ENCODE measurements around the gene EXD1. TPM values are rescaled to one million over a fixed set of nuclear protein-coding genes. Genes with fewer than 3 reads are reported as not detected.

Gene EXD1
- total and polyA plus RNA-seq, 2 of the 13 experiments (the other 11 are each of a cell fraction or from before 2014, with no cell fraction given), result not detected

DNA sequence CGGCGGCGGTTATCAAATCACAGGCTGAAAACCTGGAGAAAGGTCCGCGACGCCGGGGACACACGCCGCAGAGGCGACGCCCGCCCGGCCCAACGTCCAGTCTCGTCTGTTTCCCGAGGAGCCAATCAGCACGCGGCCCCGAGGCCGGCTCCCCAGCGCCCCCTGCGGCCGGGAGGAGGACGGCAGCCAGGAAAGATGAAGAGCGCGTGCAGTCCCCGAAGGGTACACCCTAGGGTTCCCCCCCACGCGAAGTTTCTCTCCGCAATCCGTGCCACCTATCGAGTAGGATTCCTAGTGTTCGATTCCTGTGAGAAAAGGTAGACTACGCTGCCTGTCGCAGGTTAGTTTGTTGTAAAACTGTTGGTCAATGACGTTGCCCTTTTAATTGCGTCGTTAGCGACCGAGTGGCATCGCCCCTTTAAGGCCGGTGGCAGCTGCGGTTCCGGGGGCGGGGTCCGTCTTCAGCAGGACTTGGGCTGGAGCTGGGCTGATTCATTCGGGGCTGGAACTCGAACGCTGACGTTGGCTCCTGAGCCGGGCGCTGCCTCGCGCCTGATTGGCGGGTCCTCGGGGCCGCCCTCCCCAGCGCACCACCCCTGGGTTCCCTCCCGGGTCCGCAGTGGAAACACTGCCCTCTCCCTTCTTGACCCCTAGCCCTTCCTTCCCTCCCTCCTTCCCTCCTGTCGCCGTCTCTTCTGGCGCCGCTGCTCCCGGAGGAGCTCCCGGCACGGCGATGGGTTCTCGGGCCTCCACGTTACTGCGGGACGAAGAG, at the start of gene EXD1, which contains the start of gene CHP1 (continued):
- TF ChIP-seq RAD21 (CRISPR knock-in tag; IDR thresholded peaks at IDR 0.05), result peak; percentile 58; the same call in 1 of the 2 replicates
- TF ChIP-seq ZNF629 (CRISPR knock-in tag; conservative IDR thresholded peaks at IDR 0.05), result no peak; the same call in 1 of the 2 replicates
- TF ChIP-seq ZNF260 (CRISPR knock-in tag; IDR thresholded peaks at IDR 0.05; ENCODE audit: borderline replicate concordance, low read depth), result peak; percentile 81; the same call in 1 of the 2 replicates
- no peak for TF ChIP-seq SP1 (IDR thresholded peaks at IDR 0.05)
- TF ChIP-seq SP1 (CRISPR knock-in tag; IDR thresholded peaks at IDR 0.05), result peak; percentile 91
- TF ChIP-seq ZC3H4 (CRISPR knock-in tag; IDR thresholded peaks at IDR 0.05; ENCODE audit: borderline replicate concordance), result no peak
- no peak for TF ChIP-seq TAF15 (IDR thresholded peaks at IDR 0.05; ENCODE audit: low read depth, low read length, poor library complexity, severe bottlenecking)
- TF ChIP-seq, protein P1, sequence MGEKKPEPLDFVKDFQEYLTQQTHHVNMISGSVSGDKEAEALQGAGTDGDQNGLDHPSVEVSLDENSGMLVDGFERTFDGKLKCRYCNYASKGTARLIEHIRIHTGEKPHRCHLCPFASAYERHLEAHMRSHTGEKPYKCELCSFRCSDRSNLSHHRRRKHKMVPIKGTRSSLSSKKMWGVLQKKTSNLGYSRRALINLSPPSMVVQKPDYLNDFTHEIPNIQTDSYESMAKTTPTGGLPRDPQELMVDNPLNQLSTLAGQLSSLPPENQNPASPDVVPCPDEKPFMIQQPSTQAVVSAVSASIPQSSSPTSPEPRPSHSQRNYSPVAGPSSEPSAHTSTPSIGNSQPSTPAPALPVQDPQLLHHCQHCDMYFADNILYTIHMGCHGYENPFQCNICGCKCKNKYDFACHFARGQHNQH (CRISPR knock-in tag; IDR thresholded peaks at IDR 0.05), result peak; percentile 80
- peak; percentile 90 for TF ChIP-seq MXD4 (CRISPR knock-in tag; IDR thresholded peaks at IDR 0.05)
- no peak for TF ChIP-seq ATRX (CRISPR knock-in tag; IDR thresholded peaks at IDR 0.05; ENCODE audit: borderline replicate concordance)
- TF ChIP-seq CHD4 (IDR thresholded peaks at IDR 0.05; ENCODE audit: borderline replicate concordance, low read length), result no peak; the same call in 1 of the 2 replicates
- TF ChIP-seq ZNF367 (CRISPR knock-in tag; IDR thresholded peaks at IDR 0.05; ENCODE audit: borderline replicate concordance), result 0 out of 2 replicates have a peak, but pooled peaks have one; percentile 87
- TF ChIP-seq GATAD2A (CRISPR knock-in tag; IDR thresholded peaks at IDR 0.05), result peak; percentile 46; the same call in 1 of the 2 replicates
- TF ChIP-seq KMT2B (CRISPR knock-in tag; IDR thresholded peaks at IDR 0.05), result 0 out of 2 replicates have a peak, but pooled peaks have one; percentile 57
- no peak for TF ChIP-seq MTA3 (CRISPR knock-in tag; IDR thresholded peaks at IDR 0.05)
- TF ChIP-seq NFE2L1 (CRISPR knock-in tag; IDR thresholded peaks at IDR 0.05; ENCODE audit: borderline replicate concordance), result peak; percentile 68; the same call in 1 of the 2 replicates
- TF ChIP-seq, protein P2, sequence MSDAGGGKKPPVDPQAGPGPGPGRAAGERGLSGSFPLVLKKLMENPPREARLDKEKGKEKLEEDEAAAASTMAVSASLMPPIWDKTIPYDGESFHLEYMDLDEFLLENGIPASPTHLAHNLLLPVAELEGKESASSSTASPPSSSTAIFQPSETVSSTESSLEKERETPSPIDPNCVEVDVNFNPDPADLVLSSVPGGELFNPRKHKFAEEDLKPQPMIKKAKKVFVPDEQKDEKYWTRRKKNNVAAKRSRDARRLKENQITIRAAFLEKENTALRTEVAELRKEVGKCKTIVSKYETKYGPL (CRISPR knock-in tag; IDR thresholded peaks at IDR 0.05), result no peak; the same call in 1 of the 2 replicates
- peak; percentile 50; the same call in 1 of the 2 replicates for TF ChIP-seq JUNB (CRISPR knock-in tag; IDR thresholded peaks at IDR 0.05; ENCODE audit: borderline replicate concordance)
- 0 out of 2 replicates have a peak, but pooled peaks have one; percentile 50 for TF ChIP-seq SOX5 (CRISPR knock-in tag; IDR thresholded peaks at IDR 0.05; ENCODE audit: borderline replicate concordance)
- peak; percentile 95 for TF ChIP-seq FOXC1 (CRISPR knock-in tag; IDR thresholded peaks at IDR 0.05; ENCODE audit: borderline replicate concordance)
- TF ChIP-seq, protein P3, sequence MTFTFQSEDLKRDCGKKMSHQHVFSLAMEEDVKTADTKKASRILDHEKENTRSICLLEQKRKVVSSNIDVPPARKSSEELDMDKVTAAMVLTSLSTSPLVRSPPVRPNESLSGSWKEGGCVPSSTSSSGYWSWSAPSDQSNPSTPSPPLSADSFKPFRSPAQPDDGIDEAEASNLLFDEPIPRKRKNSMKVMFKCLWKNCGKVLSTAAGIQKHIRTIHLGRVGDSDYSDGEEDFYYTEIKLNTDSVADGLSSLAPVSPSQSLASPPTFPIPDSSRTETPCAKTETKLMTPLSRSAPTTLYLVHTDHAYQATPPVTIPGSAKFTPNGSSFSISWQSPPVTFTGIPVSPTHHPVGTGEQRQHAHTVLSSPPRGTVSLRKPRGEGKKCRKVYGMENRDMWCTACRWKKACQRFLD (CRISPR knock-in tag; IDR thresholded peaks at IDR 0.05; ENCODE audit: borderline replicate concordance), result no peak; the same call in none of the 2 replicates
- peak; percentile 60; the same call in 1 of the 2 replicates for TF ChIP-seq ZNF350 (CRISPR knock-in tag; IDR thresholded peaks at IDR 0.05; ENCODE audit: borderline replicate concordance, low read depth)
- TF ChIP-seq IRF2 (CRISPR knock-in tag; IDR thresholded peaks at IDR 0.05), result peak; percentile 51; the same call in 1 of the 2 replicates
- TF ChIP-seq, protein P4, sequence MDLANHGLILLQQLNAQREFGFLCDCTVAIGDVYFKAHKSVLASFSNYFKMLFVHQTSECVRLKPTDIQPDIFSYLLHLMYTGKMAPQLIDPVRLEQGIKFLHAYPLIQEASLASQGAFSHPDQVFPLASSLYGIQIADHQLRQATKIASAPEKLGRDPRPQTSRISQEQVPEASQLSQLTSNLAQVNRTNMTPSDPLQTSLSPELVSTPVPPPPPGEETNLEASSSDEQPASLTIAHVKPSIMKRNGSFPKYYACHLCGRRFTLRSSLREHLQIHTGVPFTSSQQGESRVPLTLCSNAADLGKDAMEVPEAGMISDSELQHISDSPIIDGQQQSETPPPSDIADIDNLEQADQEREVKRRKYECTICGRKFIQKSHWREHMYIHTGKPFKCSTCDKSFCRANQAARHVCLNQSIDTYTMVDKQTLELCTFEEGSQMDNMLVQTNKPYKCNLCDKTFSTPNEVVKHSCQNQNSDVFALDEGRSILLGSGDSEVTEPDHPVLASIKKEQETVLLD (CRISPR knock-in tag; IDR thresholded peaks at IDR 0.05; ENCODE audit: low read depth), result no peak; the same call in none of the 2 replicates
- TF ChIP-seq CCAR2 (optimal IDR thresholded peaks at IDR 0.05; ENCODE audit: low read depth, low read length), result no peak
- no peak for TF ChIP-seq EHMT2 (IDR thresholded peaks at IDR 0.05; ENCODE audit: borderline replicate concordance, low read depth, low read length)

Measured in HepG2 (cell line).